ENCODE measurements around the gene RNF182. TPM values are rescaled to one million over a fixed set of nuclear protein-coding genes. Genes with fewer than 3 reads are reported as not detected.

The RNF182 gene
- total and polyA plus RNA-seq, 9 donors: 0.32 to 1.1 (median 0.59) TPM

GRCh38 chr6:14029605-14030004, 104.9 kb downstream of the RNF182 start:
- no peaks in the 10 kb centered on the region for H3K36me3 ChIP-seq (ENCODE audit: control insufficient read depth, insufficient read depth, low read length)
- no peak overlapping the region for H3K27ac ChIP-seq (ENCODE audit: low read length)
- DNase-seq: no peak
- peaks cover 11% of the 10 kb centered on the region for H3K4me1 ChIP-seq (ENCODE audit: control insufficient read depth, insufficient read depth, low read length)
- H3K4me3 ChIP-seq (ENCODE audit: low read length): no peak overlapping the region
- H3K9me3 ChIP-seq (replicated peaks; ENCODE audit: control insufficient read depth, low read depth, low read length): no peaks in the 10 kb centered on the region
- H3K27me3 ChIP-seq (ENCODE audit: control insufficient read depth, insufficient read depth, low read length): peaks cover 2% of the 10 kb centered on the region
- WGBS (ENCODE audit: insufficient coverage): 94% methylated on average over 3 of the region's 6 CpGs

Other genes with a start within 250 kb of the RNF182 start
- 23.4 TPM for gene RANBP9, start 213.1 kb upstream of the RNF182 start, total RNA-seq
- 10 to 100 TPM; 25.3 to 35.6 (median 28.1) TPM for gene RANBP9, start 213.1 kb upstream of the RNF182 start, polyA plus RNA-seq (ENCODE audit: insufficient read depth in 1 of 8, insufficient read length in 8 of 8, low replicate concordance in 1 of 8)
- gene MCUR1, start 110.4 kb upstream of the RNF182 start, total RNA-seq: 16.1 TPM
- gene MCUR1, start 110.4 kb upstream of the RNF182 start, polyA plus RNA-seq (ENCODE audit: insufficient read depth in 1 of 8, insufficient read length in 8 of 8, low replicate concordance in 1 of 8): 10 to 100 TPM; 24.9 to 32.8 (median 28.0) TPM
- gene CD83, start 192.8 kb downstream of the RNF182 start, total RNA-seq: 15.4 TPM
- 10 to 100 TPM in 4 of 8 donors, 1 to 10 TPM in 4; 8.5 to 14.6 (median 10.0) TPM for gene CD83, start 192.8 kb downstream of the RNF182 start, polyA plus RNA-seq (ENCODE audit: insufficient read depth in 1 of 8, insufficient read length in 8 of 8, low replicate concordance in 1 of 8)

Data from muscle of leg (tissue), 11 donors.